ENCODE results near the gene SAMSN1. TPM values are rescaled to one million over a fixed set of nuclear protein-coding genes. Genes with fewer than 3 reads are reported as not detected.

The SAMSN1 gene
- total RNA-seq, 4 donors from 2014 or later: 0.29 to 3.0 (median 1.8) TPM

DNA sequence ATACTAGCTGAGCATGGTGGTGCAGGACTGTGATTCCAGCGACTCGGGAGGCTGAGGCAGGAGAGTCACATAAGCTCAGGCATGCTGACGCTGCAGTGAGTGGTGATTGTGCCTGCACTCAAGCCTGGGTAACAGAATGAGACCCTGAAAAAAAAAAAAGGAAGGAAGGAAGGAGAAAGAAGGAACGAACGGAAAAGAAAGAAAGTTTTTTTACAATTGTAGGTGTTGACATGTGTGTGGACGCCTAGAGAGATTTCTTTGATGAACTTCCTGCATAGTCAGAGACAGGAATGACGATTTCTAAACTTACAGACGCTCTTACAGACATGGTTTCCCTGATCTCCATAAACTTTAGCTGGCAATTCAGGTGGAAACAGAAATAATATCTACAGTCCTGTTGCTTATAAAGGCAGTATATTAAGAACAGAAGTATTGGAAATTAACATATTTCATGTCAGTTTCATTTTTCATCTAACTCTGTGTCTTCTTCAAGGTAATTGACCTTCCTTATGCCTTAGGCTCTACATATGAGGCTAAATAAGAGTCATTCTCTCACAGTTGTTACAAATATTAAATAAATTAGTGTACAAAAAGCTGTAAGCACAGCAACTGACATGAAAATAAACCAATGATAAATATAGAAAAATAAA is 4.1 kb downstream of the SAMSN1 start:
- no peaks in the 10 kb centered on the region for H3K4me1 ChIP-seq
- DNase-seq: no peak
- TF ChIP-seq, protein P1, sequence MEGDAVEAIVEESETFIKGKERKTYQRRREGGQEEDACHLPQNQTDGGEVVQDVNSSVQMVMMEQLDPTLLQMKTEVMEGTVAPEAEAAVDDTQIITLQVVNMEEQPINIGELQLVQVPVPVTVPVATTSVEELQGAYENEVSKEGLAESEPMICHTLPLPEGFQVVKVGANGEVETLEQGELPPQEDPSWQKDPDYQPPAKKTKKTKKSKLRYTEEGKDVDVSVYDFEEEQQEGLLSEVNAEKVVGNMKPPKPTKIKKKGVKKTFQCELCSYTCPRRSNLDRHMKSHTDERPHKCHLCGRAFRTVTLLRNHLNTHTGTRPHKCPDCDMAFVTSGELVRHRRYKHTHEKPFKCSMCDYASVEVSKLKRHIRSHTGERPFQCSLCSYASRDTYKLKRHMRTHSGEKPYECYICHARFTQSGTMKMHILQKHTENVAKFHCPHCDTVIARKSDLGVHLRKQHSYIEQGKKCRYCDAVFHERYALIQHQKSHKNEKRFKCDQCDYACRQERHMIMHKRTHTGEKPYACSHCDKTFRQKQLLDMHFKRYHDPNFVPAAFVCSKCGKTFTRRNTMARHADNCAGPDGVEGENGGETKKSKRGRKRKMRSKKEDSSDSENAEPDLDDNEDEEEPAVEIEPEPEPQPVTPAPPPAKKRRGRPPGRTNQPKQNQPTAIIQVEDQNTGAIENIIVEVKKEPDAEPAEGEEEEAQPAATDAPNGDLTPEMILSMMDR (IDR thresholded peaks at IDR 0.05): no peak
- no peak for TF ChIP-seq POLR2A (IDR thresholded peaks at IDR 0.05)
- no peaks in the 10 kb centered on the region for H3K27me3 ChIP-seq
- intact Hi-C loops (cut with DNase I; ENCODE audit: low total_unique reads): no loop called here
- no peak overlapping the region for H3K4me3 ChIP-seq
- H3K27ac ChIP-seq: no peak overlapping the region
- no peaks in the 10 kb centered on the region for H3K36me3 ChIP-seq
- H3K9me3 ChIP-seq: no peaks in the 10 kb centered on the region

DNA sequence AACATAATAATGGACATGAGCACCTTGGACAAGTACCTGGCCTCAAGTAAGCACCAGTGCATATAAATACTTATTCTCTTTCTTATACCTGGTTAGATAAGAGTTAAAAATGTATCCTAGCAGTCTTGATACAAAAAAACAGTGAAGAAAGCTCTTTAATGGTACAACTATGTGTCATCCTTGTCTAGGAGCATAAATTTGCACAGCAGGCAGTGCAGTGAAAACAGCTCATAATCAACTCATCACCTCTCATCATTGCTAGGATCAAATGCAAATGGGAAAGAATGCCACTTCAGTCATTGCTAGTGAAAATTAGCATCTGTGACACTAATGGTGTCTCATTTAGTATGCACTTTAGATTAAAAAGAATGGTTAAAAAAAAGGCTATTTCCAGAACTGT is 7.6 kb downstream of the SAMSN1 start:
- no peaks in the 10 kb centered on the region for H3K27me3 ChIP-seq
- H3K27ac ChIP-seq: no peak overlapping the region
- intact Hi-C loops (cut with DNase I; ENCODE audit: low total_unique reads): no loop called here
- TF ChIP-seq POLR2A (IDR thresholded peaks at IDR 0.05): no peak
- no peaks in the 10 kb centered on the region for H3K4me1 ChIP-seq
- no peaks in the 10 kb centered on the region for H3K9me3 ChIP-seq
- DNase-seq: no peak
- no peak overlapping the region for H3K4me3 ChIP-seq
- no peaks in the 10 kb centered on the region for H3K36me3 ChIP-seq

DNA sequence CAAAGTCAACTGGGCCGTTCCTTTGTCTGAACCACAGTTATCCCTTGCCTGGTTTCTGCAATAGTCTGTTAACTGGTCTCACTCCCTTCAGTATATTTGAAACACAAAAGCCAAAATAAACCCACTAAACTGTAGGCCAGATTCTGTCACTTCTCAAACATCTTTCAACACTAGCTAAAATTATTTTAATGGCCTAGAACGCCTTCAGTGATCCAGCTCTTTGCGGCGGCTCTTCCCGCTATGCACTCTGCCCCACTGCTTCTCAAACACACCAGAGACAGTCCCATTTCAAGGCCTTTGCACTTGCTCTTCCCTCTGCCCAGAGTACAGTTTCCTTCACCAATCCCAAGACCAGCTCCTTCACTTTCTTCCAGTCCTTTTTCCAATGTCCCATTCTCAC is 9.2 kb downstream of the SAMSN1 start:
- H3K27me3 ChIP-seq: no peaks in the 10 kb centered on the region
- no peaks in the 10 kb centered on the region for H3K4me1 ChIP-seq
- H3K9me3 ChIP-seq: no peaks in the 10 kb centered on the region
- TF ChIP-seq, protein P1 (IDR thresholded peaks at IDR 0.05): no peak
- no peak for TF ChIP-seq POLR2A (IDR thresholded peaks at IDR 0.05)
- no peak overlapping the region for H3K27ac ChIP-seq
- no peaks in the 10 kb centered on the region for H3K36me3 ChIP-seq
- no peak overlapping the region for H3K4me3 ChIP-seq
- no peak for DNase-seq
- intact Hi-C loops (cut with DNase I; ENCODE audit: low total_unique reads): no loop called here

DNA sequence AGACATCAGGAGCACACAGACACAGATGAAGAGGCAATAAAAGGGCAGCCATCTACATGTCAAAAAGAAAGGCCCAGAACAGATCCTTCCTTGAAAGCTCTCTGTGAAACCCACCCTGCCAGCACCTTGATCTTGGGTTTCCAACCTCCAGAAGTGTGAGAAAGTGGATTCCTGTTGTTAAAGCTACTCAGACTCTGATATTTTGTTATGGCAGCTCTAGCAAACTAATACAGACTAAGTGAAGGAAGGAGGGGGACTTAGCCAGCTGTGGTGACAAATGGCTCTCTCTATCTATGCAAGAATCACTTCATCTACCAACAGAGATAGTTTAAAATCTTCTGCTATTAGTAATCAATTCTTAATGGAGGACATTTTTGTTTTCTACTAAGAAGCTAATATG is 10.4 kb downstream of the SAMSN1 start:
- no peaks in the 10 kb centered on the region for H3K27me3 ChIP-seq
- TF ChIP-seq, protein P1 (IDR thresholded peaks at IDR 0.05): no peak
- no peak for TF ChIP-seq POLR2A (IDR thresholded peaks at IDR 0.05)

DNA sequence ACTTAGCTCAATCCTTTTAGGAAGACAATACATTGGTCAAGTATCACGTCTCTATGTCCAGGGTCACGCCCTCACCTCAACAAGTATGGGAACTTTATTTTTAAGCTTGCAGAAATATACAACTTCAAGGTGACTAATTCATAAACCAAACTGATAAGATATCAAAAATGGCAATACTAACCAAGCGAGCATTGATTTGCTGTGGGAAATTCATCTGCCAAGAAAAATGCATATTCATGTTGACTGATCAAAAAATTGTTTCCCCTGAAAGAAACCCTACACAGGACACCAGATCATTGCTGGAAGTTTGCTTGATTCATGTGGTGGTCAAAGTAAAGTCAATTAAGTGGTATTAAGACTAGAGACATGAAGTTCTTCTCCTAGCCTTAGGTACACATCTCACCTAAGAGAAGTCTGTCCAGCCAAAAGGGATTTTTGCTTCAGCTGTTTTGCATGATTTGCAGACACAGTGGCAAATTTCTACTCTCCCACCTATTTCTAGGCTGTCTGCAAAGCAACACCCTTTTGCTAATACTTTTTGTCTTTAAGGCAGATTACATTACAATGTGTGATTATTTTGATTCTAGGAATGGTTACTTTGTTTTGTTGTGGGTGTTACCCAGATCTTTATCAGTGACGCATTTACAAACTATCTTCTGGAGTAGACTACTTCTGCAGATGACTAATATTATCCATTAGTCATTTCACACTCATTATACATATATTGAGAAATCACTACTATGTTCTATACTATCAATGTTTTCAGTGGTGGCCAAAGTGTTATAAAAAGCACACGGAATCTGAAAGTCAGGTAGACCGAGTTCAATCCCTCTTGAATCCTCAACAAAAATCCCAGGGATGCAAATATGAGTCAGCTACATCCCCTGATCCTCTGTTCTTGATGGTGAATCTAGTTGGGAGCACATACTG is 12.4 kb downstream of the SAMSN1 start:
- no peak overlapping the region for H3K4me3 ChIP-seq
- H3K27ac ChIP-seq: no peak overlapping the region
- TF ChIP-seq, protein P1 (IDR thresholded peaks at IDR 0.05): no peak
- no peak for TF ChIP-seq POLR2A (IDR thresholded peaks at IDR 0.05)
- intact Hi-C loops (cut with DNase I; ENCODE audit: low total_unique reads): no loop called here
- H3K36me3 ChIP-seq: no peaks in the 10 kb centered on the region
- no peaks in the 10 kb centered on the region for H3K27me3 ChIP-seq
- H3K4me1 ChIP-seq: no peaks in the 10 kb centered on the region
- no peak for DNase-seq
- no peaks in the 10 kb centered on the region for H3K9me3 ChIP-seq

More for the DNA sequence above, 10.4 kb downstream of the SAMSN1 start:
- H3K4me3 ChIP-seq: no peak overlapping the region
- intact Hi-C loops (cut with DNase I; ENCODE audit: low total_unique reads): no loop called here
- no peaks in the 10 kb centered on the region for H3K36me3 ChIP-seq
- H3K9me3 ChIP-seq: no peaks in the 10 kb centered on the region
- no peak overlapping the region for H3K27ac ChIP-seq
- H3K4me1 ChIP-seq: no peaks in the 10 kb centered on the region
- DNase-seq: no peak

All from uterus (tissue), 4 donors.